GM23338 (cell line): ENCODE measurements around the gene MICALL2. TPM values are rescaled to one million over a fixed set of nuclear protein-coding genes. Genes with fewer than 3 reads are reported as not detected.

Experiments used
- ATAC-seq: fragments of 200-7000 bp; cut with Tn5 transposase; 3 replicates; pipeline ENCODE4 v1.9.1; 2020
- DNase-seq: peaks from one replicate; pipeline ENCODE4 v3.0.0-alpha.2; 2015; ENCODE audit warnings: low spot score
- H2AFZ ChIP-seq: fragments of 200-600 bp; sonication (generic); 2 replicates; pipeline ENCODE4 v1.8.0; 2016; ENCODE audit warnings: antibody characterized with exemption, mild to moderate bottlenecking, moderate library complexity
- H3F3A ChIP-seq: fragments of 200-600 bp; sonication (generic); replicated peaks from 2 replicates; pipeline ENCODE4 v1.8.0; 2017; ENCODE audit warnings: antibody characterized with exemption, mixed run types, low read depth
- H3K27ac ChIP-seq: fragments of 200-600 bp; sonication (generic); 2 replicates; pipeline ENCODE4 v1.6.1; 2016; ENCODE audit warnings: low read depth
- H3K27me3 ChIP-seq: fragments of 200-600 bp; sonication (generic); 2 replicates; pipeline ENCODE4 v1.8.0; 2016; ENCODE audit warnings: mild to moderate bottlenecking, mixed run types, moderate library complexity; ENCODE audit not compliant: insufficient read depth
- H3K36me3 ChIP-seq: fragments of 200-600 bp; sonication (generic); 2 replicates; pipeline ENCODE4 v1.8.0; 2016; ENCODE audit warnings: mild to moderate bottlenecking; ENCODE audit not compliant: insufficient read depth
- H3K4me1 ChIP-seq: fragments of 200-600 bp; sonication (generic); 2 replicates; pipeline ENCODE4 v1.8.0; 2016; ENCODE audit warnings: mild to moderate bottlenecking, moderate library complexity; ENCODE audit not compliant: insufficient read depth
- H3K4me2 ChIP-seq: fragments of 200-600 bp; sonication (generic); 2 replicates; pipeline ENCODE4 v1.7.1; 2017; ENCODE audit warnings: mixed run types
- H3K4me3 ChIP-seq: fragments of 200-600 bp; sonication (generic); 2 replicates; pipeline ENCODE4 v1.6.1; 2016; ENCODE audit warnings: mixed run types
- H3K79me2 ChIP-seq: fragments of 200-600 bp; sonication (generic); replicated peaks from 2 replicates; pipeline ENCODE4 v1.8.0; 2017; ENCODE audit warnings: mild to moderate bottlenecking; ENCODE audit not compliant: insufficient read depth
- H3K9me2 ChIP-seq: fragments of 200-600 bp; sonication (generic); 2 replicates; pipeline ENCODE4 v1.8.0; 2017; ENCODE audit not compliant: insufficient read depth
- H4K20me1 ChIP-seq: fragments of 200-600 bp; sonication (generic); replicated peaks from 2 replicates; pipeline ENCODE4 v1.8.0; 2017; ENCODE audit warnings: mild to moderate bottlenecking; ENCODE audit not compliant: insufficient read depth
- H3K27ac Mint-ChIP-seq: 2 replicates; pipeline ENCODE4 v1.8.0; 2020; ENCODE audit warnings: inconsistent platforms, mild to moderate bottlenecking, moderate library complexity, mixed read lengths
- H3K27me3 Mint-ChIP-seq: 3 replicates; pipeline ENCODE4 v1.8.0; 2022; ENCODE audit warnings: low read depth, mild to moderate bottlenecking, moderate library complexity, mixed read lengths, inconsistent platforms; ENCODE audit not compliant: insufficient read depth, poor library complexity
- H3K36me3 Mint-ChIP-seq: 3 replicates; pipeline ENCODE4 v1.8.0; 2021; ENCODE audit warnings: low read depth, mild to moderate bottlenecking, inconsistent platforms, moderate library complexity, mixed read lengths
- H3K4me1 Mint-ChIP-seq: 3 replicates; pipeline ENCODE4 v1.8.0; 2020; ENCODE audit warnings: mild to moderate bottlenecking, inconsistent platforms, mixed read lengths
- H3K4me3 Mint-ChIP-seq: 3 replicates; pipeline ENCODE4 v1.8.0; 2021; ENCODE audit warnings: moderate library complexity, mild to moderate bottlenecking, inconsistent platforms, mixed read lengths
- H3K9me3 Mint-ChIP-seq: 3 replicates; pipeline ENCODE4 v1.8.0; 2020; ENCODE audit warnings: moderate library complexity, mild to moderate bottlenecking, inconsistent platforms, mixed read lengths
- CREB1 ChIP-seq: fragments of 250-450 bp; sonication (Bioruptor Pico); IDR thresholded peaks from 2 replicates; pipeline ENCODE4 v1.5.0; 2020; ENCODE audit warnings: low read depth, mild to moderate bottlenecking, moderate library complexity
- CTCF ChIP-seq, 2 experiments: fragments of 200-600 bp in 1 of 2; sonication (generic) in 1 of 2; conservative IDR thresholded peaks; 2 replicates each; pipeline versions ENCODE4 v1.5.1 to v1.6.1; 2016 to 2017; ENCODE audit warnings: antibody characterized with exemption in 2 of 2, low read depth in 2 of 2, mild to moderate bottlenecking in 2 of 2, moderate library complexity in 1 of 2
- ETS1 ChIP-seq: IDR thresholded peaks from 2 replicates; pipeline ENCODE4 v1.6.1; 2016; ENCODE audit warnings: antibody characterized with exemption
- EZH2 ChIP-seq: fragments of 200-600 bp; sonication (generic); IDR thresholded peaks from one replicate; pipeline ENCODE4 v1.8.0; 2017; ENCODE audit warnings: antibody characterized with exemption, mild to moderate bottlenecking, low read depth; ENCODE audit not compliant: unreplicated experiment
- EZH2phosphoT487 ChIP-seq: fragments of 200-600 bp; sonication (generic); IDR thresholded peaks from one replicate; pipeline ENCODE4 v1.8.1; 2018; ENCODE audit warnings: antibody characterized with exemption; ENCODE audit not compliant: unreplicated experiment
- REST ChIP-seq: IDR thresholded peaks from one replicate; pipeline ENCODE4 v1.6.1; 2018; ENCODE audit warnings: antibody characterized with exemption; ENCODE audit not compliant: unreplicated experiment
- STAT1 ChIP-seq: IDR thresholded peaks from one replicate; pipeline ENCODE4 v1.6.1; 2016; ENCODE audit warnings: antibody characterized with exemption; ENCODE audit not compliant: unreplicated experiment
- ZNF114 ChIP-seq: fragments of 250-450 bp; sonication (Bioruptor Pico); IDR thresholded peaks from 2 replicates; pipeline ENCODE4 v1.5.0; 2020; ENCODE audit warnings: mild to moderate bottlenecking, moderate library complexity
- ZNF331 ChIP-seq: fragments of 250-450 bp; sonication (Bioruptor Pico); IDR thresholded peaks from 2 replicates; pipeline ENCODE4 v1.5.0; 2020; ENCODE audit warnings: low read depth, mild to moderate bottlenecking, moderate library complexity
- ZNF462 ChIP-seq: fragments of 250-450 bp; sonication (Bioruptor Pico); IDR thresholded peaks from 2 replicates; pipeline ENCODE4 v1.5.0; 2020; ENCODE audit warnings: mild to moderate bottlenecking, moderate library complexity
- polyA plus RNA-seq: library from polyadenylated mRNA; unstranded; fragments of >200 nt; fragmentation: Nextera tagmentation; extraction: Ambion mirVana; gene quantifications from 2 replicates; pipeline ENCODE4 v1.2.1, GENCODE V29; 2016
- total RNA-seq: library from RNA; depleted of rRNA; stranded (reverse); fragments of >200 nt; shearing (Covaris generic); gene quantifications from 2 replicates; pipeline ENCODE4 v1.2.3, GENCODE V29; 2014

MICALL2 gene
- total and polyA plus RNA-seq, 2 experiments from 2014 or later, result 7.0 to 13.0 TPM

DNA sequence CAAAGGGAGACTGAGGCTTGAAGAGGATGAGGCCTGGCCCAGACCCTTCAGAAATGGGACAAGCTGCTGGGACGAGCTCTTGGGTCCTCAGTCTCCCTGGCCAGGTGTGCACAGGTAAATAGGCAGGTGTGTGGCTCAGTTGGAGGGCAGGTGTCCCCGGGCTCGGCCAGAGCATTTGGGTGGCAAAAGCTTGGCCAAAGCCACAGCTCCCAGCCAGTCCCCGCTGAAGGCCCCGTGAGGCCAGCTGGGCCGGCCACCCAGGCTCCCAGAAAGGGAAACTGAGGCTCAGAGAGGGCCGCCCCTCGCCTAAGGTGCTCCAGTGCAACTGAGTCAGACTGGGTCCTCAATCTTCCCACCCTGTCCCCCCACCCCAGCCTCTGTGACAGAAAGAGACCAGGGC, 37.3 kb downstream of the MICALL2 start:
- H3K4me1 ChIP-seq, result no peaks in the 10 kb centered on the region; the same call in 1 of the 2 replicates
- Mint-ChIP-seq H3K4me1 (peaks cover 15% of the 10 kb centered on the region), H3K9me3 (no peaks in the 10 kb centered on the region; the same call in 2 of the 3 replicates), H3K27me3 (peaks cover 8% of the 10 kb centered on the region), H3K4me3 (no peak overlapping the region), H3K27ac (no peak overlapping the region), H3K36me3 (no peaks in the 10 kb centered on the region)
- DNase-seq, result no peak
- no peaks in the 10 kb centered on the region for H3K27me3 ChIP-seq
- H3K4me3 ChIP-seq, result no peak overlapping the region
- no peaks in the 10 kb centered on the region for H3K79me2 ChIP-seq
- H3K36me3 ChIP-seq, result no peaks in the 10 kb centered on the region
- no peaks in the 10 kb centered on the region for H4K20me1 ChIP-seq
- no peak for ATAC-seq
- H2AFZ ChIP-seq, result no peak overlapping the region
- no peaks in the 10 kb centered on the region for H3K9me2 ChIP-seq
- no peak for TF ChIP-seq CREB1 (CRISPR knock-in tag)
- TF ChIP-seq ZNF331 (CRISPR knock-in tag), result no peak
- TF ChIP-seq EZH2phosphoT487, result no peak
- TF ChIP-seq STAT1, result no peak
- no peak for TF ChIP-seq ZNF462
- no peak for TF ChIP-seq ZNF114
- TF ChIP-seq CTCF (conservative IDR thresholded peaks at IDR 0.05; ENCODE audit: low read depth in 2 of 2), result no peak
- no peak for TF ChIP-seq REST
- no peak for TF ChIP-seq EZH2
- TF ChIP-seq ETS1, result no peak
- H3K27ac ChIP-seq, result no peak overlapping the region
- H3F3A ChIP-seq, result no peaks in the 10 kb centered on the region
- H3K4me2 ChIP-seq, result no peak overlapping the region
